K562 (cell line): Measurements from ENCODE around the gene SLFN14. TPM values are rescaled to one million over a fixed set of nuclear protein-coding genes. Genes with fewer than 3 reads are reported as not detected.

ENCODE experiments used
- GATAD2B ChIP-seq: fragments of 450-650 bp; IDR thresholded peaks from 2 replicates; pipeline ENCODE4 v1.6.1; 2017; ENCODE audit warnings: mild to moderate bottlenecking, borderline replicate concordance
- MEIS2 ChIP-seq: fragments of 450-650 bp; IDR thresholded peaks from 2 replicates; pipeline ENCODE4 v1.6.1; 2014; ENCODE audit warnings: mild to moderate bottlenecking; ENCODE audit not compliant: partially characterized antibody
- SMC3 ChIP-seq: conservative IDR thresholded peaks from 2 replicates; pipeline ENCODE4 v1.6.1; 2011; ENCODE audit warnings: low read depth, low read length, improper control_type of control experiment; ENCODE audit not compliant: insufficient read depth
- SRF ChIP-seq, 2 experiments: fragments of 250-450, 450-650 bp in 1 of 2; sonication (Bioruptor Pico) in 1 of 2; sonication (generic) in 1 of 2; formaldehyde crosslinking; IDR thresholded peaks; 2 replicates each; pipeline versions ENCODE4 v1.5.0 to v1.5.1; 2020 to 2022; ENCODE audit warnings: mild to moderate bottlenecking in 1 of 2, missing genetic modification reagents in 1 of 2
- ZFP30 ChIP-seq: fragments of 250-450 bp; sonication (Bioruptor Pico); IDR thresholded peaks from 2 replicates; pipeline ENCODE4 v1.8.0; 2022; ENCODE audit warnings: moderate library complexity, mild to moderate bottlenecking, inconsistent platforms, borderline replicate concordance
- polyA plus RNA-seq, 8 experiments: library from polyadenylated mRNA; depleted of rRNA in 4 of 8; stranded (reverse) in 5 of 8; unstranded in 3 of 8; fragments of >200 nt; fragmentation: Nextera tagmentation in 2 of 8; fragmentation: Illumina TruSeq in 1 of 8; extraction: Ambion mirVana in 2 of 8; extraction: Trizol in 1 of 8; gene quantifications; 2 replicates each; pipeline versions ENCODE4 v1.2.1 to v1.2.3, GENCODE V29; 2011 to 2014; ENCODE audit warnings: inconsistent platforms in 1 of 8, missing spikeins in 1 of 8
- total RNA-seq, 7 experiments: library from RNA; depleted of rRNA in 6 of 7; stranded (reverse); fragments of >200 nt in 6 of 7; fragmentation: Illumina TruSeq in 2 of 7; extraction: Trizol in 2 of 7; gene quantifications; 2 replicates each; pipeline versions ENCODE4 v1.2.1 to v1.2.3, GENCODE V29; 2011 to 2021; ENCODE audit warnings: low replicate concordance in 1 of 7
- TF ChIP-seq, protein P1 (sequence below): fragments of 450-650 bp; IDR thresholded peaks from 2 replicates; pipeline ENCODE4 v1.6.1; 2016; ENCODE audit warnings: mild to moderate bottlenecking, moderate library complexity
- TF ChIP-seq, protein P2 (sequence below): fragments of 450-650 bp; formaldehyde crosslinking; IDR thresholded peaks from 2 replicates; pipeline ENCODE4 v1.4.0; 2020; ENCODE audit warnings: mild to moderate bottlenecking, moderate library complexity
- TF ChIP-seq, protein P3 (sequence below), 2 experiments: IDR thresholded peaks; 2 replicates each; pipeline ENCODE4 v1.6.1; 2011; ENCODE audit warnings: borderline replicate concordance in 1 of 2, control low read depth in 1 of 2, low read depth in 1 of 2, low read length in 1 of 2, mild to moderate bottlenecking in 1 of 2, mixed read lengths in 1 of 2, moderate library complexity in 1 of 2; ENCODE audit not compliant: insufficient read depth in 1 of 2, insufficient read length in 1 of 2, poor library complexity in 1 of 2, severe bottlenecking in 1 of 2; ENCODE audit errors: extremely low read depth in 1 of 2

SLFN14 gene
- total and polyA plus RNA-seq, 9 of the 15 experiments (the other 6 are each of a cell fraction or from before 2014, with no cell fraction given) = 1.3 to 4.3 (median 3.1) TPM

DNA sequence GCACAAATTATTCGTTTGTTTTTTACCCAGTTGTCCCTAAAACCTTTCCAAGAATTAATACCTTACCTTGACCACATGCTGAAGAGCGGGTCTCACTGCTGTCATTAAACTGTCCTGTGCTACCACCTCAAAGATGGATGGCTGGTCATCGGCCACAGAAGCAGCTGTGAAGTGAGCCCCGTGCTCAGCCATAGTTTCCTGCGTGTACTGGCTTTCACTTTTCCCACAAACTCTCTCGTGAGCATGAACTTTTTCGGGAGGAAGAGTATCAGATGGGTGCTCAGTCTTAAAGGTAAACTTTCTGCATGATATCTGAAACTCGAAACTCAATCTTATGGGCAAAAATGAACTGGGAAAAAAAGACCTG is 17.2 kb upstream of the SLFN14 start (continued):
- TF ChIP-seq, protein P1, sequence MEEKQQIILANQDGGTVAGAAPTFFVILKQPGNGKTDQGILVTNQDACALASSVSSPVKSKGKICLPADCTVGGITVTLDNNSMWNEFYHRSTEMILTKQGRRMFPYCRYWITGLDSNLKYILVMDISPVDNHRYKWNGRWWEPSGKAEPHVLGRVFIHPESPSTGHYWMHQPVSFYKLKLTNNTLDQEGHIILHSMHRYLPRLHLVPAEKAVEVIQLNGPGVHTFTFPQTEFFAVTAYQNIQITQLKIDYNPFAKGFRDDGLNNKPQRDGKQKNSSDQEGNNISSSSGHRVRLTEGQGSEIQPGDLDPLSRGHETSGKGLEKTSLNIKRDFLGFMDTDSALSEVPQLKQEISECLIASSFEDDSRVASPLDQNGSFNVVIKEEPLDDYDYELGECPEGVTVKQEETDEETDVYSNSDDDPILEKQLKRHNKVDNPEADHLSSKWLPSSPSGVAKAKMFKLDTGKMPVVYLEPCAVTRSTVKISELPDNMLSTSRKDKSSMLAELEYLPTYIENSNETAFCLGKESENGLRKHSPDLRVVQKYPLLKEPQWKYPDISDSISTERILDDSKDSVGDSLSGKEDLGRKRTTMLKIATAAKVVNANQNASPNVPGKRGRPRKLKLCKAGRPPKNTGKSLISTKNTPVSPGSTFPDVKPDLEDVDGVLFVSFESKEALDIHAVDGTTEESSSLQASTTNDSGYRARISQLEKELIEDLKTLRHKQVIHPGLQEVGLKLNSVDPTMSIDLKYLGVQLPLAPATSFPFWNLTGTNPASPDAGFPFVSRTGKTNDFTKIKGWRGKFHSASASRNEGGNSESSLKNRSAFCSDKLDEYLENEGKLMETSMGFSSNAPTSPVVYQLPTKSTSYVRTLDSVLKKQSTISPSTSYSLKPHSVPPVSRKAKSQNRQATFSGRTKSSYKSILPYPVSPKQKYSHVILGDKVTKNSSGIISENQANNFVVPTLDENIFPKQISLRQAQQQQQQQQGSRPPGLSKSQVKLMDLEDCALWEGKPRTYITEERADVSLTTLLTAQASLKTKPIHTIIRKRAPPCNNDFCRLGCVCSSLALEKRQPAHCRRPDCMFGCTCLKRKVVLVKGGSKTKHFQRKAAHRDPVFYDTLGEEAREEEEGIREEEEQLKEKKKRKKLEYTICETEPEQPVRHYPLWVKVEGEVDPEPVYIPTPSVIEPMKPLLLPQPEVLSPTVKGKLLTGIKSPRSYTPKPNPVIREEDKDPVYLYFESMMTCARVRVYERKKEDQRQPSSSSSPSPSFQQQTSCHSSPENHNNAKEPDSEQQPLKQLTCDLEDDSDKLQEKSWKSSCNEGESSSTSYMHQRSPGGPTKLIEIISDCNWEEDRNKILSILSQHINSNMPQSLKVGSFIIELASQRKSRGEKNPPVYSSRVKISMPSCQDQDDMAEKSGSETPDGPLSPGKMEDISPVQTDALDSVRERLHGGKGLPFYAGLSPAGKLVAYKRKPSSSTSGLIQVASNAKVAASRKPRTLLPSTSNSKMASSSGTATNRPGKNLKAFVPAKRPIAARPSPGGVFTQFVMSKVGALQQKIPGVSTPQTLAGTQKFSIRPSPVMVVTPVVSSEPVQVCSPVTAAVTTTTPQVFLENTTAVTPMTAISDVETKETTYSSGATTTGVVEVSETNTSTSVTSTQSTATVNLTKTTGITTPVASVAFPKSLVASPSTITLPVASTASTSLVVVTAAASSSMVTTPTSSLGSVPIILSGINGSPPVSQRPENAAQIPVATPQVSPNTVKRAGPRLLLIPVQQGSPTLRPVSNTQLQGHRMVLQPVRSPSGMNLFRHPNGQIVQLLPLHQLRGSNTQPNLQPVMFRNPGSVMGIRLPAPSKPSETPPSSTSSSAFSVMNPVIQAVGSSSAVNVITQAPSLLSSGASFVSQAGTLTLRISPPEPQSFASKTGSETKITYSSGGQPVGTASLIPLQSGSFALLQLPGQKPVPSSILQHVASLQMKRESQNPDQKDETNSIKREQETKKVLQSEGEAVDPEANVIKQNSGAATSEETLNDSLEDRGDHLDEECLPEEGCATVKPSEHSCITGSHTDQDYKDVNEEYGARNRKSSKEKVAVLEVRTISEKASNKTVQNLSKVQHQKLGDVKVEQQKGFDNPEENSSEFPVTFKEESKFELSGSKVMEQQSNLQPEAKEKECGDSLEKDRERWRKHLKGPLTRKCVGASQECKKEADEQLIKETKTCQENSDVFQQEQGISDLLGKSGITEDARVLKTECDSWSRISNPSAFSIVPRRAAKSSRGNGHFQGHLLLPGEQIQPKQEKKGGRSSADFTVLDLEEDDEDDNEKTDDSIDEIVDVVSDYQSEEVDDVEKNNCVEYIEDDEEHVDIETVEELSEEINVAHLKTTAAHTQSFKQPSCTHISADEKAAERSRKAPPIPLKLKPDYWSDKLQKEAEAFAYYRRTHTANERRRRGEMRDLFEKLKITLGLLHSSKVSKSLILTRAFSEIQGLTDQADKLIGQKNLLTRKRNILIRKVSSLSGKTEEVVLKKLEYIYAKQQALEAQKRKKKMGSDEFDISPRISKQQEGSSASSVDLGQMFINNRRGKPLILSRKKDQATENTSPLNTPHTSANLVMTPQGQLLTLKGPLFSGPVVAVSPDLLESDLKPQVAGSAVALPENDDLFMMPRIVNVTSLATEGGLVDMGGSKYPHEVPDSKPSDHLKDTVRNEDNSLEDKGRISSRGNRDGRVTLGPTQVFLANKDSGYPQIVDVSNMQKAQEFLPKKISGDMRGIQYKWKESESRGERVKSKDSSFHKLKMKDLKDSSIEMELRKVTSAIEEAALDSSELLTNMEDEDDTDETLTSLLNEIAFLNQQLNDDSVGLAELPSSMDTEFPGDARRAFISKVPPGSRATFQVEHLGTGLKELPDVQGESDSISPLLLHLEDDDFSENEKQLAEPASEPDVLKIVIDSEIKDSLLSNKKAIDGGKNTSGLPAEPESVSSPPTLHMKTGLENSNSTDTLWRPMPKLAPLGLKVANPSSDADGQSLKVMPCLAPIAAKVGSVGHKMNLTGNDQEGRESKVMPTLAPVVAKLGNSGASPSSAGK = peak; percentile 56
- TF ChIP-seq GATAD2B = peak; percentile 25; the same call in 1 of the 2 replicates
- no peak for TF ChIP-seq SMC3
- TF ChIP-seq MEIS2 = peak; percentile 76
- TF ChIP-seq SRF (CRISPR knock-in tag; IDR thresholded peaks at IDR 0.05) = no peak
- TF ChIP-seq ZFP30 (CRISPR knock-in tag) = no peak
- TF ChIP-seq, protein P2, sequence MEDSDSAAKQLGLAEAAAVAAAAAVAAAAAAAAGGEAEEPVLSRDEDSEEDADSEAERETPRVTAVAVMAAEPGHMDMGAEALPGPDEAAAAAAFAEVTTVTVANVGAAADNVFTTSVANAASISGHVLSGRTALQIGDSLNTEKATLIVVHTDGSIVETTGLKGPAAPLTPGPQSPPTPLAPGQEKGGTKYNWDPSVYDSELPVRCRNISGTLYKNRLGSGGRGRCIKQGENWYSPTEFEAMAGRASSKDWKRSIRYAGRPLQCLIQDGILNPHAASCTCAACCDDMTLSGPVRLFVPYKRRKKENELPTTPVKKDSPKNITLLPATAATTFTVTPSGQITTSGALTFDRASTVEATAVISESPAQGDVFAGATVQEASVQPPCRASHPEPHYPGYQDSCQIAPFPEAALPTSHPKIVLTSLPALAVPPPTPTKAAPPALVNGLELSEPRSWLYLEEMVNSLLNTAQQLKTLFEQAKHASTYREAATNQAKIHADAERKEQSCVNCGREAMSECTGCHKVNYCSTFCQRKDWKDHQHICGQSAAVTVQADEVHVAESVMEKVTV (CRISPR knock-in tag) = 0 out of 2 replicates have a peak, but pooled peaks have one; percentile 1
- TF ChIP-seq, protein P3, sequence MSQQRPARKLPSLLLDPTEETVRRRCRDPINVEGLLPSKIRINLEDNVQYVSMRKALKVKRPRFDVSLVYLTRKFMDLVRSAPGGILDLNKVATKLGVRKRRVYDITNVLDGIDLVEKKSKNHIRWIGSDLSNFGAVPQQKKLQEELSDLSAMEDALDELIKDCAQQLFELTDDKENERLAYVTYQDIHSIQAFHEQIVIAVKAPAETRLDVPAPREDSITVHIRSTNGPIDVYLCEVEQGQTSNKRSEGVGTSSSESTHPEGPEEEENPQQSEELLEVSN (IDR thresholded peaks at IDR 0.05; ENCODE audit: borderline replicate concordance in 1 of 2, extremely low read depth in 1 of 2, insufficient read depth in 1 of 2, insufficient read length in 1 of 2, low read depth in 1 of 2, low read length in 1 of 2, poor library complexity in 1 of 2, severe bottlenecking in 1 of 2) = peak in 1 of 2 experiments; percentile 41
